ENCODE results near the gene ANKRD33. TPM values are rescaled to one million over a fixed set of nuclear protein-coding genes. Genes with fewer than 3 reads are reported as not detected.
A peak's percentile ranks its signal among the peaks of the same experiment; 100 is the strongest.

The ANKRD33 gene
- total RNA-seq, 1 experiment from 2014 or later = 0.21 TPM

DNA sequence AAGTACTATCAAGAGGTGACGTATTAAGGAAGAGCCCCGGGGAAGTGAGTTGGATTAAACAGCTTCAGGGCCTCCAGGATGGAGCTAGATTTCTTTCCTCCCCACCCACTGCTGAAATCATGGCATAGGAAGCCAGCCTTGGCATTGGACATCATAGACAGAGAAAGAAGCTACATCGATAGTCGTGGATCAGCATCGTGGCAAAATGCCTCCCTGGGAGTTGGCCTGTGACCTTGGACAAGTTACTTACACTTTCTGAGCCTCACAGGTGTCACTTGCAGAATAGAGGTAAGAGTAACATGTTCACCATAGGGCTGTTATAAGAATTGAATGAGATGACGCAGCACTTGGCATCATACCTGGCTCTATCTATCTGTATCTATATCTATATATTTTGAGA is 5.9 kb downstream of the ANKRD33 start:
- POLR2A ChIA-PET = interaction anchor here (0.5 kb wide), 1 partner anchor 9 kb away, joined by 3 read pairs; no protein-coding TSS in a partner anchor
- TF ChIP-seq, protein P1, sequence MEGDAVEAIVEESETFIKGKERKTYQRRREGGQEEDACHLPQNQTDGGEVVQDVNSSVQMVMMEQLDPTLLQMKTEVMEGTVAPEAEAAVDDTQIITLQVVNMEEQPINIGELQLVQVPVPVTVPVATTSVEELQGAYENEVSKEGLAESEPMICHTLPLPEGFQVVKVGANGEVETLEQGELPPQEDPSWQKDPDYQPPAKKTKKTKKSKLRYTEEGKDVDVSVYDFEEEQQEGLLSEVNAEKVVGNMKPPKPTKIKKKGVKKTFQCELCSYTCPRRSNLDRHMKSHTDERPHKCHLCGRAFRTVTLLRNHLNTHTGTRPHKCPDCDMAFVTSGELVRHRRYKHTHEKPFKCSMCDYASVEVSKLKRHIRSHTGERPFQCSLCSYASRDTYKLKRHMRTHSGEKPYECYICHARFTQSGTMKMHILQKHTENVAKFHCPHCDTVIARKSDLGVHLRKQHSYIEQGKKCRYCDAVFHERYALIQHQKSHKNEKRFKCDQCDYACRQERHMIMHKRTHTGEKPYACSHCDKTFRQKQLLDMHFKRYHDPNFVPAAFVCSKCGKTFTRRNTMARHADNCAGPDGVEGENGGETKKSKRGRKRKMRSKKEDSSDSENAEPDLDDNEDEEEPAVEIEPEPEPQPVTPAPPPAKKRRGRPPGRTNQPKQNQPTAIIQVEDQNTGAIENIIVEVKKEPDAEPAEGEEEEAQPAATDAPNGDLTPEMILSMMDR (IDR thresholded peaks at IDR 0.05) = no peak
- no peak for TF ChIP-seq POLR2AphosphoS5 (IDR thresholded peaks at IDR 0.05; ENCODE audit: low read depth, low read length)
- TF ChIP-seq, protein P2, sequence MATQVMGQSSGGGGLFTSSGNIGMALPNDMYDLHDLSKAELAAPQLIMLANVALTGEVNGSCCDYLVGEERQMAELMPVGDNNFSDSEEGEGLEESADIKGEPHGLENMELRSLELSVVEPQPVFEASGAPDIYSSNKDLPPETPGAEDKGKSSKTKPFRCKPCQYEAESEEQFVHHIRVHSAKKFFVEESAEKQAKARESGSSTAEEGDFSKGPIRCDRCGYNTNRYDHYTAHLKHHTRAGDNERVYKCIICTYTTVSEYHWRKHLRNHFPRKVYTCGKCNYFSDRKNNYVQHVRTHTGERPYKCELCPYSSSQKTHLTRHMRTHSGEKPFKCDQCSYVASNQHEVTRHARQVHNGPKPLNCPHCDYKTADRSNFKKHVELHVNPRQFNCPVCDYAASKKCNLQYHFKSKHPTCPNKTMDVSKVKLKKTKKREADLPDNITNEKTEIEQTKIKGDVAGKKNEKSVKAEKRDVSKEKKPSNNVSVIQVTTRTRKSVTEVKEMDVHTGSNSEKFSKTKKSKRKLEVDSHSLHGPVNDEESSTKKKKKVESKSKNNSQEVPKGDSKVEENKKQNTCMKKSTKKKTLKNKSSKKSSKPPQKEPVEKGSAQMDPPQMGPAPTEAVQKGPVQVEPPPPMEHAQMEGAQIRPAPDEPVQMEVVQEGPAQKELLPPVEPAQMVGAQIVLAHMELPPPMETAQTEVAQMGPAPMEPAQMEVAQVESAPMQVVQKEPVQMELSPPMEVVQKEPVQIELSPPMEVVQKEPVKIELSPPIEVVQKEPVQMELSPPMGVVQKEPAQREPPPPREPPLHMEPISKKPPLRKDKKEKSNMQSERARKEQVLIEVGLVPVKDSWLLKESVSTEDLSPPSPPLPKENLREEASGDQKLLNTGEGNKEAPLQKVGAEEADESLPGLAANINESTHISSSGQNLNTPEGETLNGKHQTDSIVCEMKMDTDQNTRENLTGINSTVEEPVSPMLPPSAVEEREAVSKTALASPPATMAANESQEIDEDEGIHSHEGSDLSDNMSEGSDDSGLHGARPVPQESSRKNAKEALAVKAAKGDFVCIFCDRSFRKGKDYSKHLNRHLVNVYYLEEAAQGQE (IDR thresholded peaks at IDR 0.05; ENCODE audit: insufficient read depth in 1 of 2, low read depth in 2 of 2, low read length in 1 of 2) = no peak
- no peak for TF ChIP-seq SIN3A (IDR thresholded peaks at IDR 0.05; ENCODE audit: borderline replicate concordance, insufficient read depth, low read depth, low read length)
- no peak for TF ChIP-seq TCF7L2 (IDR thresholded peaks at IDR 0.05; ENCODE audit: low read depth, low read length)
- Histone ChIP-seq H3K27ac (ENCODE audit: low read length) (no peak overlapping the region), H3K36me3 (ENCODE audit: control insufficient read depth, insufficient read depth, low read length) (no peaks in the 10 kb centered on the region), H3K4me1 (ENCODE audit: control insufficient read depth, insufficient read depth, low read length) (no peaks in the 10 kb centered on the region), H3K9me3 (ENCODE audit: control insufficient read depth, insufficient read depth, low read depth, low read length) (no peaks in the 10 kb centered on the region), H3K27me3 (ENCODE audit: control insufficient read depth, insufficient read depth, low read length) (no peaks in the 10 kb centered on the region), H3K4me3 (ENCODE audit: low read depth in 2 of 2, low read length in 2 of 2) (no peak overlapping the region)
- in situ Hi-C loops (cut with HindIII; ENCODE audit: low pct_unique_long_range_greater_than_20kb, low sequenced_read_pairs) = no loop called here
- ATAC-seq (no peak), DNase-seq (ENCODE audit: low read depth, low spot score) (no peak)
- CTCF ChIA-PET = interaction anchor here (1.4 kb wide), 1 partner anchor 9 kb away, joined by 3 read pairs; no protein-coding TSS in a partner anchor
- no TSS peak for BruUV-seq (replicated peaks)
- intact Hi-C loops (cut with micrococcal nuclease; ENCODE audit: unreplicated experiment) = no loop called here

DNA sequence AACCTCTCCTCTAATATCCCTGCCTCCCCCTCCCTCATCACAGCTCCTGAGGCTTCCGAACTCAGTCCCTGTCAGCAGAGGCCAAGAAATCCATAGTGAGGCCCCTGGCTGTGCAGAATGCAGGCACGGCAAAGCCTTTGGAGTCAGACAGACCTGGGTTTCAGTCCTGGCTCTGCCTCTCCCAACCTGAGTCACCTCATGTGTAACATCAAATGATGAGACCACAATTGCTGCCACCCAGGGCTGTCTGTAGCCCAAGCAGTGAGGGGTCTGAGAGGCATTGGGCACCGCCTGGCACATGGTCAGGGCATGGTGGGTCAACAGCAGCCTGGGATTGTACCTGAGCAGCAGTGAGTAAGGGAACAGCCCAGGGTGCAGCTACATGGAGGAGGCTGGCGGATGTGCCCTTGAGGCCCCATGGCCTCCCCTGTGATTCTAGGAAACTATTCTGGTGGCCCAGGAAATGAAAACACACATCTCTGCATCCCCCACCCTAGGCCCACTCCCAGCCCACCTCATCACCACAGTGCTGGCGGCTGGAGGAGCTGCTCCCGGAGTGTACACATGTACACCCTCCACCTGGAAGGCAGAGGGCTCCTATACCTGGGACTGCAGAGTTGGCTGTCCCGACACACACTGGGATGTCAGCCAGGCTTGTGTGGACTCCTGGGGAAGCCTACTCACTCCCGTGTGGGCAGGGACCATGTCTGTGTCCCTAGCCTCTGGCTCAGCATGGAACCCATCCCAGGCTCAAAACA is 7.7 kb downstream of the ANKRD33 start:
- in situ Hi-C loops (cut with HindIII; ENCODE audit: low pct_unique_long_range_greater_than_20kb, low sequenced_read_pairs) = no loop called here
- no peak overlapping the region for H3K4me3 ChIP-seq (ENCODE audit: low read depth in 2 of 2, low read length in 2 of 2)
- no peaks in the 10 kb centered on the region for H3K9me3 ChIP-seq (ENCODE audit: control insufficient read depth, insufficient read depth, low read depth, low read length)
- H3K36me3 ChIP-seq (ENCODE audit: control insufficient read depth, insufficient read depth, low read length) = no peaks in the 10 kb centered on the region
- ATAC-seq = peak; percentile 35; the same call in 1 of the 2 replicates
- POLR2A ChIA-PET = no interaction called here
- H3K27me3 ChIP-seq (ENCODE audit: control insufficient read depth, insufficient read depth, low read length) = no peaks in the 10 kb centered on the region
- BruUV-seq (replicated peaks) = no TSS peak
- CTCF ChIA-PET = no interaction called here
- TF ChIP-seq, protein P2 (IDR thresholded peaks at IDR 0.05; ENCODE audit: insufficient read depth in 1 of 2, low read depth in 2 of 2, low read length in 1 of 2) = no peak
- TF ChIP-seq, protein P1 (IDR thresholded peaks at IDR 0.05) = no peak
- TF ChIP-seq TCF7L2 (IDR thresholded peaks at IDR 0.05; ENCODE audit: low read depth, low read length) (no peak), SIN3A (IDR thresholded peaks at IDR 0.05; ENCODE audit: borderline replicate concordance, insufficient read depth, low read depth, low read length) (no peak), POLR2AphosphoS5 (IDR thresholded peaks at IDR 0.05; ENCODE audit: low read depth, low read length) (no peak)
- intact Hi-C loops (cut with micrococcal nuclease; ENCODE audit: unreplicated experiment) = loop anchor here (5.0 kb wide), 1 partner anchor 87 kb away; no protein-coding TSS in a partner anchor
- no peaks in the 10 kb centered on the region for H3K4me1 ChIP-seq (ENCODE audit: control insufficient read depth, insufficient read depth, low read length)
- DNase-seq (ENCODE audit: low read depth, low spot score) = no peak
- H3K27ac ChIP-seq (ENCODE audit: low read length) = no peak overlapping the region

Data from Panc1 (cell line).